Measurements from ENCODE around the gene HPD. TPM values are rescaled to one million over a fixed set of nuclear protein-coding genes. Genes with fewer than 3 reads are reported as not detected.

The HPD gene
- total RNA-seq, 4 donors from 2014 or later = 0.63 to 1.1 TPM; not detected in 2

DNA sequence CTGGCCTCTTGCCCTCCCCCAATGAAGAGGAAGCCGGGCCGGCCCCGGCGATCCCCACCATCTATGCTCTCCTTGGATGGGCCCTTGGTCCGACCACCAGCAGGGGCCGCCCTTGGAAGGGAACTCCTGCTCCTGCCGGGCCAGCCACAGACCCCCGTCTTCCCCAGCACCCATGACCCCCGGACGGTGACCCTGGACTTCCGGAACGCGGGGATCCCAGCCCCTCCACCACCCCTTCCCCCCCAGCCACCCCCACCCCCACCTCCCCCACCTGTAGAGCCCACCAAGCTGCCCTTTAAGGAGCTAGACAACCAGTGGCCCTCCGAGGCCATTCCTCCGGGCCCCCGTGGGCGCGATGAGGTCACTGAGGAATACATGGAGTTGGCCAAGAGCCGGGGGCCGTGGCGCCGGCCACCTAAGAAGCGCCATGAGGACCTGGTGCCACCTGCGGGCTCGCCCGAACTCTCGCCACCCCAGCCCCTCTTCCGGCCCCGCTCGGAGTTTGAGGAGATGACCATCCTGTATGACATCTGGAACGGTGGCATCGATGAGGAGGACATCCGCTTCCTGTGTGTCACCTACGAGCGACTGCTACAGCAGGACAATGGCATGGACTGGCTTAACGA lies 35.4 kb downstream of the HPD start:
- Histone ChIP-seq H3K27me3 (no peaks in the 10 kb centered on the region), H3K36me3 (peaks cover 8 to 99% (median 38%) of the 10 kb centered on the region in 3 donors), H3K27ac (no peak overlapping the region), H3K4me1 (peaks cover 0 to 3% (median 0%) of the 10 kb centered on the region in 4 donors), H3K9me3 (no peaks in the 10 kb centered on the region), H3K4me3 (no peak overlapping the region)
- TF ChIP-seq EP300 (IDR thresholded peaks at IDR 0.05) = no peak
- TF ChIP-seq, protein P1, sequence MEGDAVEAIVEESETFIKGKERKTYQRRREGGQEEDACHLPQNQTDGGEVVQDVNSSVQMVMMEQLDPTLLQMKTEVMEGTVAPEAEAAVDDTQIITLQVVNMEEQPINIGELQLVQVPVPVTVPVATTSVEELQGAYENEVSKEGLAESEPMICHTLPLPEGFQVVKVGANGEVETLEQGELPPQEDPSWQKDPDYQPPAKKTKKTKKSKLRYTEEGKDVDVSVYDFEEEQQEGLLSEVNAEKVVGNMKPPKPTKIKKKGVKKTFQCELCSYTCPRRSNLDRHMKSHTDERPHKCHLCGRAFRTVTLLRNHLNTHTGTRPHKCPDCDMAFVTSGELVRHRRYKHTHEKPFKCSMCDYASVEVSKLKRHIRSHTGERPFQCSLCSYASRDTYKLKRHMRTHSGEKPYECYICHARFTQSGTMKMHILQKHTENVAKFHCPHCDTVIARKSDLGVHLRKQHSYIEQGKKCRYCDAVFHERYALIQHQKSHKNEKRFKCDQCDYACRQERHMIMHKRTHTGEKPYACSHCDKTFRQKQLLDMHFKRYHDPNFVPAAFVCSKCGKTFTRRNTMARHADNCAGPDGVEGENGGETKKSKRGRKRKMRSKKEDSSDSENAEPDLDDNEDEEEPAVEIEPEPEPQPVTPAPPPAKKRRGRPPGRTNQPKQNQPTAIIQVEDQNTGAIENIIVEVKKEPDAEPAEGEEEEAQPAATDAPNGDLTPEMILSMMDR (IDR thresholded peaks at IDR 0.05) = no peak
- no peak for TF ChIP-seq POLR2A (IDR thresholded peaks at IDR 0.05)
- 81 to 83% methylated on average over 27 to 35 of the region's 36 CpGs for WGBS, 2 donors
- no peak for DNase-seq (ENCODE audit: low spot score in 2 of 2)

DNA sequence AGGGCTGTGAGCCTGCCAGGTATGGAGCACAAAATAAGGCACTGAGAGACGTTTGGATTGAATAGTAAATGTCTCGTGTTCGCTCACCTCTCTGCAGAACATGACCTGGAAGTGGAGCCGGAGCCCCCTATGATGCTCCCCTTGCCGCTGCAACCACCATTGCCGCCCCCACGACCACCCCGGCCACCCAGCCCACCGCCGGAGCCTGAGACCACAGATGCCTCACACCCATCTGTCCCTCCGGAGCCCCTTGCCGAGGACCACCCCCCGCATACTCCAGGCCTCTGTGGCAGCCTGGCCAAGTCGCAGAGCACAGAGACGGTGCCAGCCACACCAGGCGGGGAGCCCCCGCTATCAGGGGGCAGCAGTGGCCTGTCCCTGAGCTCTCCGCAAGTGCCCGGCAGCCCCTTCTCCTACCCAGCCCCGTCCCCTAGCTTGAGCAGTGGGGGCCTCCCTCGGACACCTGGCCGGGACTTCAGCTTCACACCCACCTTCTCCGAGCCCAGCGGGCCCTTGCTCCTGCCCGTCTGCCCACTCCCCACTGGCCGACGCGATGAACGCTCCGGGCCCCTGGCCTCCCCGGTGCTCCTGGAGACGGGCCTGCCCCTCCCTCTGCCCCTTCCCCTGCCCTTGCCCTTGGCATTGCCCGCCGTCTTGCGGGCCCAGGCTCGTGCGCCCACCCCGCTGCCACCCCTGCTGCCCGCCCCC lies 36.1 kb downstream of the HPD start:
- no peak overlapping the region for H3K4me3 ChIP-seq
- DNase-seq (ENCODE audit: low spot score in 2 of 2) = no peak
- no peak overlapping the region for H3K27ac ChIP-seq
- TF ChIP-seq EP300 (IDR thresholded peaks at IDR 0.05) (no peak), POLR2A (IDR thresholded peaks at IDR 0.05) (no peak)
- TF ChIP-seq, protein P1 (IDR thresholded peaks at IDR 0.05) = no peak
- peaks cover 0 to 3% (median 0%) of the 10 kb centered on the region in 4 donors for H3K4me1 ChIP-seq
- no peaks in the 10 kb centered on the region for H3K9me3 ChIP-seq
- H3K27me3 ChIP-seq = no peaks in the 10 kb centered on the region
- 79 to 88% methylated on average over 28 to 37 of the region's 39 CpGs for WGBS, 2 donors
- H3K36me3 ChIP-seq = peaks cover 8 to 99% (median 36%) of the 10 kb centered on the region in 3 donors

DNA sequence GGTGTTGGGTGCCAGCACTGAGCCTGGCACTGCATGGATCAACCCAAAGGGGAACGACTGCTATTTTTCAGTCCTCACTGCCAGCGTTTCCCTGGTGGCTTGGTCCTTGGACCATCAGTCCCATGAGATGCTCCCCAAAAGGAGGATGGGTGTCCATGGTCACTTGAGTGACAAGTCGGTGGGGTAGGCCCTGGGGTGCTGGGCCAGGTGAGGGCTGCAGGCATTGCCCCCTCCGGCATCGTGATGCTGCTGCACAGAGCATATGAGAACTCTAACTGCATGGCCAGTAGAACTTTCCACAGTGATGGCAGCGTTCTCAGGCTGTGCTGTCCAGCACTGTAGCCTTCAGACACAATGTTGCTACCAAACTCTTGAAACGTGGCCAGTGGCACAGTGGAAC lies 38.6 kb downstream of the HPD start:
- H3K27ac ChIP-seq = no peak overlapping the region
- 68 to 85% methylated on average over 7 of the region's 7 CpGs for WGBS, 2 donors
- H3K9me3 ChIP-seq = no peaks in the 10 kb centered on the region
- TF ChIP-seq, protein P1 (IDR thresholded peaks at IDR 0.05) = no peak
- TF ChIP-seq POLR2A (IDR thresholded peaks at IDR 0.05) = no peak
- TF ChIP-seq EP300 (IDR thresholded peaks at IDR 0.05) = no peak
- H3K36me3 ChIP-seq = peaks cover 8 to 99% (median 48%) of the 10 kb centered on the region in 3 donors
- no peaks in the 10 kb centered on the region for H3K4me1 ChIP-seq
- no peak for DNase-seq (ENCODE audit: low spot score in 2 of 2)
- no peak overlapping the region for H3K4me3 ChIP-seq
- H3K27me3 ChIP-seq = no peaks in the 10 kb centered on the region

DNA sequence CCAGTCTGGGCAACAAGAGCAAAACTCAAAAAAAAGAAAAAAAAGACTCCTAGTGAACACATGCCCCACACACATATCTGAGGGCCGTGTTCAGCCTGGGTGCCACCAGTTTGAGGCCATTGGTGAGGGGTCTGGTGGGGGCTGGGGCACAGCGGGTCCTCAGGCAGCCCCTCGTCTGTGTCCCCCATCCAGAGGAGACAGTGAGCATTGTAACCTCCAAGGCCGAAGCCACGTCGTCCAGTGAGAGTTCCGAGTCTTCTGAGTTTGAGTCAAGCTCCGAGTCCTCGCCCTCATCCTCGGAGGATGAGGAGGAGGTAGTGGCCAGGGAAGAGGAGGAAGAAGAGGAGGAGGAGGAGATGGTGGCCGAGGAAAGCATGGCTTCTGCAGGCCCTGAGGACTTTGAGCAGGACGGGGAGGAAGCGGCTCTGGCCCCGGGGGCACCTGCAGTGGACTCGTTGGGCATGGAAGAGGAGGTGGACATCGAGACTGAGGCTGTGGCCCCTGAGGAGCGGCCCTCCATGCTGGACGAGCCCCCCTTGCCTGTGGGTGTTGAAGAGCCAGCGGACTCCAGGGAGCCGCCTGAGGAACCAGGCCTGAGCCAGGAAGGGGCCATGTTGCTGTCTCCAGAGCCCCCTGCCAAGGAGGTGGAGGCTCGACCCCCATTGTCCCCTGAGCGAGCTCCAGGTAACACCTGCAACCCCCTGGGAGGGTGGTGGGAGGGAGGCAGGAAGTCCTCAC lies 39.3 kb downstream of the HPD start:
- Histone ChIP-seq H3K36me3 (peaks cover 10 to 100% (median 55%) of the 10 kb centered on the region in 3 donors), H3K4me3 (no peak overlapping the region), H3K27me3 (no peaks in the 10 kb centered on the region), H3K9me3 (no peaks in the 10 kb centered on the region), H3K4me1 (no peaks in the 10 kb centered on the region), H3K27ac (no peak overlapping the region)
- TF ChIP-seq EP300 (IDR thresholded peaks at IDR 0.05) (no peak), POLR2A (IDR thresholded peaks at IDR 0.05) (no peak)
- WGBS, 2 donors = 87 to 89% methylated on average over 22 of the region's 22 CpGs
- no peak for DNase-seq (ENCODE audit: low spot score in 2 of 2)

DNA sequence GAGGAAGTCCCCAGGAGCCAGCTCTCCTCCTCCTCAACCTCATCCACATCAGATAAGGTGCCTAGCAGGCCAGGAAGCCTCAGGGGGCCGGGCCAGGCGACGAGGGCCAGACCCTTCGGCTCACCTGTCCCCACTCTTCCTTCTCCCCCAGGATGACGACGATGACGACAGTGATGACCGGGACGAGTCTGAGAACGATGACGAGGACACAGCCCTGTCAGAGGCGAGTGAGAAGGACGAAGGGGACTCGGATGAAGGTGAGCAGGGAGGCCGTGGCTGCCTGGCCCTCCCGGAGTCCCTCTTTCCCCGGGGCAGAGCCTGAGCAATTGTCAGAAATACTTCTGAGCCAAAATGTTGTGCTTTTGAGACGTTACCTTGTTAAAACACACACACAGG lies 41.0 kb downstream of the HPD start:
- H3K4me1 ChIP-seq = peaks cover 0 to 14% (median 10%) of the 10 kb centered on the region in 4 donors
- no peaks in the 10 kb centered on the region for H3K9me3 ChIP-seq
- peaks cover 7 to 98% (median 47%) of the 10 kb centered on the region in 3 donors for H3K36me3 ChIP-seq
- TF ChIP-seq EP300 (IDR thresholded peaks at IDR 0.05) = no peak
- TF ChIP-seq, protein P1 (IDR thresholded peaks at IDR 0.05) = no peak
- TF ChIP-seq POLR2A (IDR thresholded peaks at IDR 0.05) = no peak
- no peaks in the 10 kb centered on the region for H3K27me3 ChIP-seq
- H3K27ac ChIP-seq = no peak overlapping the region
- H3K4me3 ChIP-seq = no peak overlapping the region
- no peak for DNase-seq (ENCODE audit: low spot score in 2 of 2)
- WGBS, 2 donors = 91 to 93% methylated on average over 18 of the region's 18 CpGs
